D721Med (cell line): ENCODE measurements around the gene HIRA.

Source experiments
- DNase-seq: peaks from one replicate; pipeline ENCODE4 v3.0.0; 2011; ENCODE audit warnings: low spot score; ENCODE audit not compliant: insufficient read length
- FAIRE-seq: peaks from 2 replicates; lab custom pipeline; 2011; peaks lifted over from hg19 to GRCh38; lab: Jason Lieb, UNC
- TF ChIP-seq, protein P1 (sequence below): IDR thresholded peaks from 2 replicates; pipeline ENCODE4 v1.5.1; 2012; ENCODE audit warnings: mild to moderate bottlenecking, control low read depth; ENCODE audit not compliant: insufficient read depth; ENCODE audit errors: missing control alignments

Gene HIRA

DNA sequence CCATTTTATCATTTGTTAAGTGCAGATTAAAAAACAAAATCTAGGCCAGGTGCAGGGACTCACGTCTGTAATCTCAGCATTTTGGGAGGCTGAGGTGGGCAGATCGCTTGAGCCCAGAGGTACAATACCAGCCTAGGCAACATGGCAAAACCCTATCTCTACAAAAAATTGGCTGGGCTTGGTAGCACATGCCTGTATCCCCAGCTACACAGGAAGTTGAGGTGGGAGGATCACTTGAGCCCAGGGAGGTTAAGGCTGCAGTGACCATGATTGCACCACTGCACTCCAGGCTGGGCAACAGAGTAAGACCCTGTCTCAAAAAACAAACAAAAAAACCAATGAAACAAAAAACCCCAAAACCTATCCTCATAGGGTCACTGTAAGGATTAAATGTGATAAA, 32.9 kb downstream of the HIRA start:
- TF ChIP-seq, protein P1, sequence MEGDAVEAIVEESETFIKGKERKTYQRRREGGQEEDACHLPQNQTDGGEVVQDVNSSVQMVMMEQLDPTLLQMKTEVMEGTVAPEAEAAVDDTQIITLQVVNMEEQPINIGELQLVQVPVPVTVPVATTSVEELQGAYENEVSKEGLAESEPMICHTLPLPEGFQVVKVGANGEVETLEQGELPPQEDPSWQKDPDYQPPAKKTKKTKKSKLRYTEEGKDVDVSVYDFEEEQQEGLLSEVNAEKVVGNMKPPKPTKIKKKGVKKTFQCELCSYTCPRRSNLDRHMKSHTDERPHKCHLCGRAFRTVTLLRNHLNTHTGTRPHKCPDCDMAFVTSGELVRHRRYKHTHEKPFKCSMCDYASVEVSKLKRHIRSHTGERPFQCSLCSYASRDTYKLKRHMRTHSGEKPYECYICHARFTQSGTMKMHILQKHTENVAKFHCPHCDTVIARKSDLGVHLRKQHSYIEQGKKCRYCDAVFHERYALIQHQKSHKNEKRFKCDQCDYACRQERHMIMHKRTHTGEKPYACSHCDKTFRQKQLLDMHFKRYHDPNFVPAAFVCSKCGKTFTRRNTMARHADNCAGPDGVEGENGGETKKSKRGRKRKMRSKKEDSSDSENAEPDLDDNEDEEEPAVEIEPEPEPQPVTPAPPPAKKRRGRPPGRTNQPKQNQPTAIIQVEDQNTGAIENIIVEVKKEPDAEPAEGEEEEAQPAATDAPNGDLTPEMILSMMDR, result no peak
- FAIRE-seq, result no peak
- DNase-seq, result no peak

DNA sequence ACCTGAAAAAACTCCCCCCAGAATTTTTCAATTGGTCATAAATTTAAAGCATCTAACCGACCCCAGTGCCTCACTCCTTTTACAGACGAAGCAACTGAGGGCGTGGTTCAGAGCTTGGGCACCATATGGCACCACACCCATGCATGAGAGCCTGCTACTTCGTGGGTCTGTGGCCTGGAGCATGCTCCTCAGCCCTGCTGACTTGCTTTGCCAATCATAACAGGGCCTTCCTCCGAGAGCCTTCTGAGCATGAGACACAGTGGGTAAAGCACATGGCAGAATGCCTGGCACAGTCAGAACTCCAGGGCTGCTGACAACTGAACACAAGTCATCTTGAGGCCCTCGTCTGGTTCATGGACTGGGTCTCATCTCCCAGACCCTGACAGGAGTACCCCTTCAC, 33.3 kb downstream of the HIRA start:
- FAIRE-seq (no peak), DNase-seq (no peak)
- TF ChIP-seq, protein P1, result no peak

DNA sequence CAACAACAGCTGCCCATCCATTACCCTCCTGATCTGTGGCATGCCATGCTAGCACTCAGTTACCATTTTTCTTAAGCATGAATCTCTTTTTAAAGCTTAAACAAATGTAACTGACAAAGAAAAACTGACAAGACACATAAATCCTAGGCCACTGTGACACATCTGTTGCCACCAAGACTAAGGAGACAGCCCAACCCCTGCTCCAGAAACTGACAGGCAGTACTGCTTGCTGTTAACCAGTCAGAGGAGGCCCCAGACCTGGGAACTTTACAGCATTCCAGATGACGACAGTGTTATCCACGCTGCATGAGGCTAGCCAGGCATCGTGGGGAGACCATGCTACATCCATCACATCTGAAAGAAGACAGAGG, 33.8 kb downstream of the HIRA start:
- FAIRE-seq, result no peak
- TF ChIP-seq, protein P1, result no peak
- DNase-seq, result no peak

DNA sequence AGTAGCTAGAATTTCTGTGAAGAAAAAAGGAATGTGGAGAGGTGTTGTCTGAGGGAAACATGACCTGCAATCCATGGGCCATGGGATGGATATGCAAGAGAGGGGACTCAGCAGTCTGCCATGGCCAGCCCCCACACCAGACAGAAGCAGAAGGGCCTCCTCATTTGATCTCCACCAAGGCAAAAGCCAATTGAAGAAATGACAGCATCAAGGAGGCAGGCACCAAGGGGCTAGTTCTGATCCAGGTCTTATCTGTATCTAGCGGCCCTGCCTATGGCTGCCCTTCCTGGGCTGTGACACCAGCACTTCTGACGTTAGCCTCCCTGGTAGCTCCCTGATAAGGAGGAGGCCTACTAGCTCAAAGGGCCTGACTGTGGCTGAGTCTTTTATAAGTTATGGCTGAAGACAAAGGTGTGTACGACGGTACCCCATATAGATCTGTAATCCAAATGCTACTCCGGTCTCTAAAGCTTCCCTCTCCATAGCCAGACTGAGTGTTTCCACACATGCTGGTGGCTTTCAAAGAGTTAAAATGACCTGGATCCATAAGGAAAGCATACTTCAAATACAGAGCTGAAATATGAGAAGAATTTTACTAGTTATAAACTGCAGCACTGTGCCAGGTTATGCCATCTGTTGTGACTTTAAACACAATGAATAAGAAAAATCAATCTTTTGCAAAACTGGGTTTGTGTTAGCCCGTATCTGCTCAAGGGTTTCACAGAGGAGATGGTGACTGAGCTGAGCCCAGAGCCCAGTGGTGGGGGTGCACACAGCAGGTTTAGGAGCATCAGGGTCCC, 34.4 kb downstream of the HIRA start:
- DNase-seq (no peak), FAIRE-seq (no peak)
- TF ChIP-seq, protein P1, result no peak

DNA sequence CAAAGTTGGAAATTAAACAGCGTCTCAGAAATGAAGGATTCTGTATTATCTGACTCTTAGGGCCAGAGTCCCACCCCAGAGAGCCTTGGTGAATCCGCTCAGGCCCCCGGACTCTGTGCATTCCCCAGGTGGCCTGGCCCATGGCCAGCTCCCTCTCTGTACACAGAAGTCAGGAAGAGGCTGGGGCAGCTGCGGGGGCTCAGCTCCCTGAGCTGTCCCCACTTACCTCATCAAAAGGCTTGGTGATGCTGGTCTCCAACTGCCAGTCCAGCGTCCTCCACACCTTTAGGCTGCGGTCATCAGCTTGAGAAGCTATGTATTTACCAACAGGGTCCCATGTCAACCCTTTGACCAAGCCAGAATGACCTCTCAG, 35.0 kb downstream of the HIRA start:
- DNase-seq, result no peak
- no peak for FAIRE-seq
- TF ChIP-seq, protein P1, result no peak

DNA sequence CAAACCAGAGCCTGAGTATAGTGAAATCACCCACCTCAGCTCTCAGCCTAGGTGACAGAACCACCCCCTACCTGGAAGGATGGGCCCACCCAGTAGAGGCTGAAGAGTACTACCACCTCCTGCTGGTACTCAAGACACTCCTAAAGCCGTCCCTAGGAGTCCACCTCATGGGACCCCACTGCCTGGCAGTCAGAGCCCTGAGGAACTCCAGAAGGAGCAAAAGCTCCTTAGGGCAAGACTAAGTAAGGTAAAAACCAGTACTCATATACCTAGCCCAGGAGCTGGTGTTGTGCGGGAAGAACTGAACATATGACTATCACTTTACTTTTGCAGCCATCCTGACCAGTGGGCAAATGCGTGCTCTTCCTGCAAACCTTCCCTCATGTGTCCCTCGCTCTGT, 36.3 kb downstream of the HIRA start:
- FAIRE-seq, result no peak
- TF ChIP-seq, protein P1, result no peak
- no peak for DNase-seq

DNA sequence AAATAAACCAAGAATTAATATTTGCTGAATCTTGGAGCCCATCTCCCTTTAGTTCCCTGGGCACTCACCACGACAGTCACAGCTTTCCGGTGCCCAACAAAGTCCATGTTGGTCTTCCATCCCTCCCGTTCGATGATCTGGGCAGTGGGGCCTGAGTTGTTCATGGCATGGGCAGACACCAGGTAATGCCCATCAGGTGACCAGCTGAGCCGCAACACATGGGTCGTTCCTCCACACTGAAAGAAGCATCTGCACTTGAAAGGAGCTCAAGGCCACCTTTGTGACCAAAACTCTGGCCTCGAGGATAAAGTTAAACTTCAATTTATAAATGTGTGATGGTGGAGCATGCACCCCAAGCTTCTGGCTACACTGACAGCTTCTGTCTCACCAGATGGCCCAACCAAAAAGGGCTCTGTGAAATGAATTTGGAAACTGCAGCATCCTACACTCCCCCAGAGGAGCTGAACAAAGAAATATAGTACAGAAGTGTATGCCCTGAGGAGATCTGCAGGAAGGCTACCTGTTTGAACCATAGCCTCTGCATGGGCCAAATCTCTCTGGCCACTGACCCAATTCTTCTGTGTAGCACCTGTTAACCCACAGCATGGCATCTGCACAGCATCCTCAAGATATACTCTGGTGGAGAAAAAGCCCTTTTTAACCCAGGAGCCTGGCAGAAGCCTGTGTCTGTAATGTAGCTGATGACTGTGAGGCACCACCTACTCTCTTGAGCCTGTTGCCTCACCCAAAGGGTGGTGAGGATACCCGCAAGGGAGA, 37.1 kb downstream of the HIRA start:
- TF ChIP-seq, protein P1, result no peak
- no peak for DNase-seq
- no peak for FAIRE-seq
